ENCODE measurements around the gene TMEM30B. TPM values are rescaled to one million over a fixed set of nuclear protein-coding genes. Genes with fewer than 3 reads are reported as not detected.

Gene TMEM30B
- total and polyA plus RNA-seq, 2 of the 13 experiments (the other 11 are each of a cell fraction or from before 2014, with no cell fraction given), result not detected

DNA sequence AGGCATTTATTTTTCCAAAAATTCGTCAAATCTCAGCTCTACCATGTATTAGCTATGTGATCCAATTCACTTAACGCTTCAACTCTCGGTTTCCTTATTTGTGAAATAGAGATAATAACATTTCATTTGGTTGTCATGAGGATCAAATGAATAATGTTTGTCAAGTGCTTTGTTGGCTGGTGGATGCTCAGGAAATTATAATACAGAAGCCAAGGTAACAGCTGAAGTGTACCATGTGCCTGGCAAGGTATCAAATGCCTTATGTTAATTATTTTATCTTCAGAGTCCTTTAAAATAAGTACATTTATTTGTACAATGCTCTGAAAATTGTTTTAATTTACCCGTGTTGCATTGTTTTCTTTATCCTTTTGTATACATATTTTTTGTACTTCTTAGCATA lies 34.2 kb upstream of the TMEM30B start (continued):
- TF ChIP-seq, protein P1, sequence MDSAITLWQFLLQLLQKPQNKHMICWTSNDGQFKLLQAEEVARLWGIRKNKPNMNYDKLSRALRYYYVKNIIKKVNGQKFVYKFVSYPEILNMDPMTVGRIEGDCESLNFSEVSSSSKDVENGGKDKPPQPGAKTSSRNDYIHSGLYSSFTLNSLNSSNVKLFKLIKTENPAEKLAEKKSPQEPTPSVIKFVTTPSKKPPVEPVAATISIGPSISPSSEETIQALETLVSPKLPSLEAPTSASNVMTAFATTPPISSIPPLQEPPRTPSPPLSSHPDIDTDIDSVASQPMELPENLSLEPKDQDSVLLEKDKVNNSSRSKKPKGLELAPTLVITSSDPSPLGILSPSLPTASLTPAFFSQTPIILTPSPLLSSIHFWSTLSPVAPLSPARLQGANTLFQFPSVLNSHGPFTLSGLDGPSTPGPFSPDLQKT (CRISPR knock-in tag; IDR thresholded peaks at IDR 0.05; ENCODE audit: borderline replicate concordance), result no peak
- TF ChIP-seq, protein P2, sequence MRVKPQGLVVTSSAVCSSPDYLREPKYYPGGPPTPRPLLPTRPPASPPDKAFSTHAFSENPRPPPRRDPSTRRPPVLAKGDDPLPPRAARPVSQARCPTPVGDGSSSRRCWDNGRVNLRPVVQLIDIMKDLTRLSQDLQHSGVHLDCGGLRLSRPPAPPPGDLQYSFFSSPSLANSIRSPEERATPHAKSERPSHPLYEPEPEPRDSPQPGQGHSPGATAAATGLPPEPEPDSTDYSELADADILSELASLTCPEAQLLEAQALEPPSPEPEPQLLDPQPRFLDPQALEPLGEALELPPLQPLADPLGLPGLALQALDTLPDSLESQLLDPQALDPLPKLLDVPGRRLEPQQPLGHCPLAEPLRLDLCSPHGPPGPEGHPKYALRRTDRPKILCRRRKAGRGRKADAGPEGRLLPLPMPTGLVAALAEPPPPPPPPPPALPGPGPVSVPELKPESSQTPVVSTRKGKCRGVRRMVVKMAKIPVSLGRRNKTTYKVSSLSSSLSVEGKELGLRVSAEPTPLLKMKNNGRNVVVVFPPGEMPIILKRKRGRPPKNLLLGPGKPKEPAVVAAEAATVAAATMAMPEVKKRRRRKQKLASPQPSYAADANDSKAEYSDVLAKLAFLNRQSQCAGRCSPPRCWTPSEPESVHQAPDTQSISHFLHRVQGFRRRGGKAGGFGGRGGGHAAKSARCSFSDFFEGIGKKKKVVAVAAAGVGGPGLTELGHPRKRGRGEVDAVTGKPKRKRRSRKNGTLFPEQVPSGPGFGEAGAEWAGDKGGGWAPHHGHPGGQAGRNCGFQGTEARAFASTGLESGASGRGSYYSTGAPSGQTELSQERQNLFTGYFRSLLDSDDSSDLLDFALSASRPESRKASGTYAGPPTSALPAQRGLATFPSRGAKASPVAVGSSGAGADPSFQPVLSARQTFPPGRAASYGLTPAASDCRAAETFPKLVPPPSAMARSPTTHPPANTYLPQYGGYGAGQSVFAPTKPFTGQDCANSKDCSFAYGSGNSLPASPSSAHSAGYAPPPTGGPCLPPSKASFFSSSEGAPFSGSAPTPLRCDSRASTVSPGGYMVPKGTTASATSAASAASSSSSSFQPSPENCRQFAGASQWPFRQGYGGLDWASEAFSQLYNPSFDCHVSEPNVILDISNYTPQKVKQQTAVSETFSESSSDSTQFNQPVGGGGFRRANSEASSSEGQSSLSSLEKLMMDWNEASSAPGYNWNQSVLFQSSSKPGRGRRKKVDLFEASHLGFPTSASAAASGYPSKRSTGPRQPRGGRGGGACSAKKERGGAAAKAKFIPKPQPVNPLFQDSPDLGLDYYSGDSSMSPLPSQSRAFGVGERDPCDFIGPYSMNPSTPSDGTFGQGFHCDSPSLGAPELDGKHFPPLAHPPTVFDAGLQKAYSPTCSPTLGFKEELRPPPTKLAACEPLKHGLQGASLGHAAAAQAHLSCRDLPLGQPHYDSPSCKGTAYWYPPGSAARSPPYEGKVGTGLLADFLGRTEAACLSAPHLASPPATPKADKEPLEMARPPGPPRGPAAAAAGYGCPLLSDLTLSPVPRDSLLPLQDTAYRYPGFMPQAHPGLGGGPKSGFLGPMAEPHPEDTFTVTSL (CRISPR knock-in tag; IDR thresholded peaks at IDR 0.05; ENCODE audit: borderline replicate concordance), result no peak
- TF ChIP-seq, protein P3, sequence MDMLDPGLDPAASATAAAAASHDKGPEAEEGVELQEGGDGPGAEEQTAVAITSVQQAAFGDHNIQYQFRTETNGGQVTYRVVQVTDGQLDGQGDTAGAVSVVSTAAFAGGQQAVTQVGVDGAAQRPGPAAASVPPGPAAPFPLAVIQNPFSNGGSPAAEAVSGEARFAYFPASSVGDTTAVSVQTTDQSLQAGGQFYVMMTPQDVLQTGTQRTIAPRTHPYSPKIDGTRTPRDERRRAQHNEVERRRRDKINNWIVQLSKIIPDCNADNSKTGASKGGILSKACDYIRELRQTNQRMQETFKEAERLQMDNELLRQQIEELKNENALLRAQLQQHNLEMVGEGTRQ (IDR thresholded peaks at IDR 0.05; ENCODE audit: low read depth, low read length), result no peak
- TF ChIP-seq, protein P3 (CRISPR knock-in tag; IDR thresholded peaks at IDR 0.05; ENCODE audit: borderline replicate concordance), result no peak
- no peak for TF ChIP-seq CBX2 (IDR thresholded peaks at IDR 0.05; ENCODE audit: low read depth, low read length)
- TF ChIP-seq CBX2 (CRISPR knock-in tag; IDR thresholded peaks at IDR 0.05; ENCODE audit: low read depth), result no peak
- TF ChIP-seq, protein P4, sequence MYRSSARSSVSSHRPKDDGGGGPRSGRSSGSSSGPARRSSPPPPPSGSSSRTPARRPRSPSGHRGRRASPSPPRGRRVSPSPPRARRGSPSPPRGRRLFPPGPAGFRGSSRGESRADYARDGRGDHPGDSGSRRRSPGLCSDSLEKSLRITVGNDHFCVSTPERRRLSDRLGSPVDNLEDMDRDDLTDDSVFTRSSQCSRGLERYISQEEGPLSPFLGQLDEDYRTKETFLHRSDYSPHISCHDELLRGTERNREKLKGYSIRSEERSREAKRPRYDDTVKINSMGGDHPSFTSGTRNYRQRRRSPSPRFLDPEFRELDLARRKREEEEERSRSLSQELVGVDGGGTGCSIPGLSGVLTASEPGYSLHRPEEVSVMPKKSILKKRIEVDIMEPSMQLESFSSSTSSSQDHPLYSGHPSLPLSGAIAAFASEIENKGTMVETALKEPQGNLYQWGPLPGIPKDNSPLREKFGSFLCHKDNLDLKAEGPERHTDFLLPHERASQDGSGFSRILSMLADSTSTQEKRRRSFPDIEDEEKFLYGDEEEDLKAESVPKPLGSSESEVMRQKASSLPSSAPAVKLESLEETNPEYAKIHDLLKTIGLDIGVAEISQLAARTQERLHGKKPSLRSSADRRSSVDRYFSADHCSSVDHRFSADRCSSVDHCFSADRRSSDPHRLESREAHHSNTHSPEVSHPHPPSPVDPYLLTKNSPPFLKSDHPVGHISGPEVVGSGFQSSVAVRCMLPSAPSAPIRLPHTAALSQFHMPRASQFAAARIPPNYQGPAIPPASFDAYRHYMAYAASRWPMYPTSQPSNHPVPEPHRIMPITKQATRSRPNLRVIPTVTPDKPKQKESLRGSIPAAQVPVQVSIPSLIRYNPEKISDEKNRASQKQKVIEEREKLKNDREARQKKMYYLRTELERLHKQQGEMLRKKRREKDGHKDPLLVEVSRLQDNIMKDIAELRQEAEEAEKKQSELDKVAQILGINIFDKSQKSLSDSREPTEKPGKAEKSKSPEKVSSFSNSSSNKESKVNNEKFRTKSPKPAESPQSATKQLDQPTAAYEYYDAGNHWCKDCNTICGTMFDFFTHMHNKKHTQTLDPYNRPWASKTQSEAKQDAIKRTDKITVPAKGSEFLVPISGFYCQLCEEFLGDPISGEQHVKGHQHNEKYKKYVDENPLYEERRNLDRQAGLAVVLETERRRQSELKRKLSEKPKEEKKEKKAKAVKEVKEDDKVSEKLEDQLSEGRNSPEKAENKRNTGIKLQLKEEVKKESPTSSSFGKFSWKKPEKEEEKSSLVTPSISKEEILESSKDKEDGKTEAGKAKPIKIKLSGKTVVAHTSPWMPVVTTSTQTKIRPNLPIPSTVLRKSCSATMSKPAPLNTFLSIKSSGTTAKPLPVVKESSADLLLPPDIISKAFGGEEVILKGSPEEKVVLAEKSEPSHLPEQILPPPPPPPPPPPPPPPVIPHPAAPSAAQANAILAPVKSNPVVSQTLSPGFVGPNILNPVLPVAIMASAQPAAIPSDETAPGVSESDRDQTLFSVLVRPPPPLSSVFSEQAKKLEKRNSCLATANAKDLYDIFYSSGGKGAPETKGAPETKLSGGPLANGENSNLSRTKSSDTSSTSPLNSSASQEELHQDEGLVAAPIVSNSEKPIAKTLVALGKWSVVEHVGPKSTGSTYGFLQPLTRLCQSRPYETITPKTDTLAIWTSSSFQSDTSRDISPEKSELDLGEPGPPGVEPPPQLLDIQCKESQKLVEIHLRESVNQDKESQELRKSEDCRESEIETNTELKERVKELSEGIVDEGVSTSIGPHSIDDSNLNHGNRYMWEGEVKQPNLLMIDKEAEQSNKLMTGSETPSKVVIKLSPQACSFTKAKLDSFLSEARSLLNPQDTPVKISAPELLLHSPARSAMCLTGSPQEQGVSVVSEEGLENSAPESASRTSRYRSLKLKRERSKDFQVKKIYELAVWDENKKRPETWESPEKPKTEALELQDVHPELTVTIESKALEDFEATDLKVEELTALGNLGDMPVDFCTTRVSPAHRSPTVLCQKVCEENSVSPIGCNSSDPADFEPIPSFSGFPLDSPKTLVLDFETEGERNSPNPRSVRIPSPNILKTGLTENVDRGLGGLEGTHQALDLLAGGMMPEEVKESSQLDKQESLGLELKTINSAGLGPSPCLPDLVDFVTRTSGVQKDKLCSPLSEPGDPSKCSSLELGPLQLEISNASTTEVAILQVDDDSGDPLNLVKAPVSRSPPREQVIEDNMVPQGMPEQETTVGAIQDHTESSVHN (CRISPR knock-in tag; IDR thresholded peaks at IDR 0.05), result no peak
- TF ChIP-seq ZNF530 (CRISPR knock-in tag; IDR thresholded peaks at IDR 0.05; ENCODE audit: low read depth), result no peak
- no peak for TF ChIP-seq ZNF10 (CRISPR knock-in tag; IDR thresholded peaks at IDR 0.05; ENCODE audit: borderline replicate concordance, low read depth)

Measured in HepG2 (cell line).